ENCODE results near the gene IFNL4. TPM values are rescaled to one million over a fixed set of nuclear protein-coding genes. Genes with fewer than 3 reads are reported as not detected.

The IFNL4 gene
- total and polyA plus RNA-seq, 2 of the 13 experiments (the other 11 are each of a cell fraction or from before 2014, with no cell fraction given): not detected

DNA sequence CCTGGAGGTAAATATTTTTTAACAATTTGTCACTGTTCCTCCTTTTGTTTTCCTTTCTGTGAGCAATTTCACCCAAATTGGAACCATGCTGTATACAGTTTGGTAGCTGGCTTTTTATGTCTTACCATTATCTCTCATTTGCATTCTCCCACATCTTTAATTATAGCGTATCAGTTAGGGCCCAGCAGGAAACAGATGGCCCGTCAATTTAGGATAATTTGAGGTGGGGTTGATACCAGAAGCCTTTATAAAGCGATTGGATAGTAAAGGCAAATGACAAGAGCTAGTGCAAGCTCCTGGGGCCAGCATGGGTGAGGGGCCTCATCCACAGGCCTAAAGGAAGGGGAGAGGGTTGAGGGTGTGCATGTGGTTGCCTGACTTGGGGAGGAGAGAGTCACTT is 3.8 kb upstream of the IFNL4 start:
- FAIRE-seq: no peak

More for the DNA sequence above, 3.8 kb upstream of the IFNL4 start:
- TF ChIP-seq LCORL (IDR thresholded peaks at IDR 0.05) (no peak), LCORL (CRISPR knock-in tag; IDR thresholded peaks at IDR 0.05) (no peak), RAD51 (IDR thresholded peaks at IDR 0.05; ENCODE audit: borderline replicate concordance) (no peak), PCBP1 (IDR thresholded peaks at IDR 0.05; ENCODE audit: borderline replicate concordance, low read depth, low read length) (no peak), TMF1 (CRISPR knock-in tag; IDR thresholded peaks at IDR 0.05; ENCODE audit: low read depth) (no peak), ZNF747 (CRISPR knock-in tag; IDR thresholded peaks at IDR 0.05; ENCODE audit: borderline replicate concordance) (no peak), ZNF232 (CRISPR knock-in tag; IDR thresholded peaks at IDR 0.05; ENCODE audit: borderline replicate concordance) (no peak), MAFF (IDR thresholded peaks at IDR 0.05; ENCODE audit: low read depth, low read length) (no peak), HES4 (CRISPR knock-in tag; IDR thresholded peaks at IDR 0.05; ENCODE audit: borderline replicate concordance) (no peak), ZC3H13 (CRISPR knock-in tag; IDR thresholded peaks at IDR 0.05) (no peak), ZNF792 (CRISPR knock-in tag; IDR thresholded peaks at IDR 0.05) (no peak), ZNF775 (CRISPR knock-in tag; IDR thresholded peaks at IDR 0.05; ENCODE audit: borderline replicate concordance) (no peak), ZNF33A (CRISPR knock-in tag; IDR thresholded peaks at IDR 0.05; ENCODE audit: borderline replicate concordance) (no peak)
- TF ChIP-seq, protein P1, sequence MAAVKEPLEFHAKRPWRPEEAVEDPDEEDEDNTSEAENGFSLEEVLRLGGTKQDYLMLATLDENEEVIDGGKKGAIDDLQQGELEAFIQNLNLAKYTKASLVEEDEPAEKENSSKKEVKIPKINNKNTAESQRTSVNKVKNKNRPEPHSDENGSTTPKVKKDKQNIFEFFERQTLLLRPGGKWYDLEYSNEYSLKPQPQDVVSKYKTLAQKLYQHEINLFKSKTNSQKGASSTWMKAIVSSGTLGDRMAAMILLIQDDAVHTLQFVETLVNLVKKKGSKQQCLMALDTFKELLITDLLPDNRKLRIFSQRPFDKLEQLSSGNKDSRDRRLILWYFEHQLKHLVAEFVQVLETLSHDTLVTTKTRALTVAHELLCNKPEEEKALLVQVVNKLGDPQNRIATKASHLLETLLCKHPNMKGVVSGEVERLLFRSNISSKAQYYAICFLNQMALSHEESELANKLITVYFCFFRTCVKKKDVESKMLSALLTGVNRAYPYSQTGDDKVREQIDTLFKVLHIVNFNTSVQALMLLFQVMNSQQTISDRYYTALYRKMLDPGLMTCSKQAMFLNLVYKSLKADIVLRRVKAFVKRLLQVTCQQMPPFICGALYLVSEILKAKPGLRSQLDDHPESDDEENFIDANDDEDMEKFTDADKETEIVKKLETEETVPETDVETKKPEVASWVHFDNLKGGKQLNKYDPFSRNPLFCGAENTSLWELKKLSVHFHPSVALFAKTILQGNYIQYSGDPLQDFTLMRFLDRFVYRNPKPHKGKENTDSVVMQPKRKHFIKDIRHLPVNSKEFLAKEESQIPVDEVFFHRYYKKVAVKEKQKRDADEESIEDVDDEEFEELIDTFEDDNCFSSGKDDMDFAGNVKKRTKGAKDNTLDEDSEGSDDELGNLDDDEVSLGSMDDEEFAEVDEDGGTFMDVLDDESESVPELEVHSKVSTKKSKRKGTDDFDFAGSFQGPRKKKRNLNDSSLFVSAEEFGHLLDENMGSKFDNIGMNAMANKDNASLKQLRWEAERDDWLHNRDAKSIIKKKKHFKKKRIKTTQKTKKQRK (IDR thresholded peaks at IDR 0.05; ENCODE audit: low read length): no peak
- TF ChIP-seq, protein P2, sequence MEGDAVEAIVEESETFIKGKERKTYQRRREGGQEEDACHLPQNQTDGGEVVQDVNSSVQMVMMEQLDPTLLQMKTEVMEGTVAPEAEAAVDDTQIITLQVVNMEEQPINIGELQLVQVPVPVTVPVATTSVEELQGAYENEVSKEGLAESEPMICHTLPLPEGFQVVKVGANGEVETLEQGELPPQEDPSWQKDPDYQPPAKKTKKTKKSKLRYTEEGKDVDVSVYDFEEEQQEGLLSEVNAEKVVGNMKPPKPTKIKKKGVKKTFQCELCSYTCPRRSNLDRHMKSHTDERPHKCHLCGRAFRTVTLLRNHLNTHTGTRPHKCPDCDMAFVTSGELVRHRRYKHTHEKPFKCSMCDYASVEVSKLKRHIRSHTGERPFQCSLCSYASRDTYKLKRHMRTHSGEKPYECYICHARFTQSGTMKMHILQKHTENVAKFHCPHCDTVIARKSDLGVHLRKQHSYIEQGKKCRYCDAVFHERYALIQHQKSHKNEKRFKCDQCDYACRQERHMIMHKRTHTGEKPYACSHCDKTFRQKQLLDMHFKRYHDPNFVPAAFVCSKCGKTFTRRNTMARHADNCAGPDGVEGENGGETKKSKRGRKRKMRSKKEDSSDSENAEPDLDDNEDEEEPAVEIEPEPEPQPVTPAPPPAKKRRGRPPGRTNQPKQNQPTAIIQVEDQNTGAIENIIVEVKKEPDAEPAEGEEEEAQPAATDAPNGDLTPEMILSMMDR (CRISPR knock-in tag; IDR thresholded peaks at IDR 0.05): no peak
- CTCF ChIA-PET (ENCODE audit: low intra/inter-chr PET ratio, low total read pairs): no interaction called here
- ATAC-seq: no peak
- 34% methylated on average over 3 of the region's 3 CpGs for whole genome bisulfite sequencing (ENCODE audit: low lambda C conversion rate)
- H3K27ac ChIP-seq (ENCODE audit: extremely low read length, insufficient read depth, low read length): no peak overlapping the region
- H2AFZ ChIP-seq (ENCODE audit: low read length): no peak overlapping the region
- no peak overlapping the region for H3K4me3 ChIP-seq (replicated peaks in 1 of 3; ENCODE audit: insufficient read depth in 1 of 3, low read depth in 2 of 3, low read length in 3 of 3)
- H3K9ac ChIP-seq (ENCODE audit: insufficient read depth, low read depth, low read length): no peak overlapping the region
- no peaks in the 10 kb centered on the region for H4K20me1 ChIP-seq (ENCODE audit: insufficient read depth, low read length)
- peaks cover 10% of the 10 kb centered on the region for H3K4me1 ChIP-seq (ENCODE audit: insufficient read depth, low read length)
- H3K27me3 ChIP-seq (ENCODE audit: control insufficient read depth in 1 of 2, insufficient read depth in 2 of 2, low read length in 2 of 2): peaks cover 0 to 6% of the 10 kb centered on the region in 2 experiments; a peak in 1 of 5 replicates
- no peaks in the 10 kb centered on the region for H3K9me3 ChIP-seq (ENCODE audit: low read length)
- POLR2A ChIA-PET: no interaction called here
- intact Hi-C loops (cut with micrococcal nuclease; ENCODE audit: unreplicated experiment) (no loop called here), in situ Hi-C loops (cut with HindIII; ENCODE audit: extremely low pct_ligation_motif_present, low pct_unique_long_range_greater_than_20kb) (no loop called here)
- no peak for DNase-seq (ENCODE audit: low spot score)
- no peaks in the 10 kb centered on the region for H3K36me3 ChIP-seq (replicated peaks in 1 of 2; ENCODE audit: control insufficient read depth in 1 of 2, insufficient read depth in 2 of 2, low read length in 2 of 2)
- H3K4me2 ChIP-seq (ENCODE audit: low read depth, low read length): no peak overlapping the region
- BruUV-seq (replicated peaks): no TSS peak
- no peaks in the 10 kb centered on the region for H3K79me2 ChIP-seq (ENCODE audit: insufficient read depth, low read length)

All from HepG2 (cell line).